Activated CD8-positive, alpha-beta memory T cell treated with anti-CD3 and anti-CD28 coated beads, Interleukin-2, amount 50 U/mL, for 24 hours (primary cell): ENCODE data around the gene CLEC2L.

Experiments
- DNase-seq: peaks from one replicate; pipeline ENCODE4 v3.0.0-alpha.2; 2020; ENCODE audit errors: extremely low read depth

CLEC2L gene

DNA sequence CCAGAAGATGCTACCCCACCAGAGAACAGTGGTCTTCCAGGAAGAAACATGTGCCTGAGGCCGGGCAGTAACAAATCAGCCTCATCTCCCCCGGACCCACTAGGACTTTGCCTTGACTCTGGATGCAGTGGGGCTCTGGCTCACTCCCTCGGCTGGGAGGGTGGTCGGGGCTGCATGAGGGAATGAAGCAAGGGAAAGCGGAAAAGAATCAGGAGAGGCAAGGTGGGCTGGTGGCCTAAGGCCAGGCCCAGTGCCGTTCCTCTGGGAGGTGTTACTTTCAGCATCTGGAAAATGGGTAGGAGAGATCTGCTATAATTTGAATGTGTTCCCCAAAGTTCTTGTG is 51.8 kb downstream of the CLEC2L start:
- DNase-seq = no peak

DNA sequence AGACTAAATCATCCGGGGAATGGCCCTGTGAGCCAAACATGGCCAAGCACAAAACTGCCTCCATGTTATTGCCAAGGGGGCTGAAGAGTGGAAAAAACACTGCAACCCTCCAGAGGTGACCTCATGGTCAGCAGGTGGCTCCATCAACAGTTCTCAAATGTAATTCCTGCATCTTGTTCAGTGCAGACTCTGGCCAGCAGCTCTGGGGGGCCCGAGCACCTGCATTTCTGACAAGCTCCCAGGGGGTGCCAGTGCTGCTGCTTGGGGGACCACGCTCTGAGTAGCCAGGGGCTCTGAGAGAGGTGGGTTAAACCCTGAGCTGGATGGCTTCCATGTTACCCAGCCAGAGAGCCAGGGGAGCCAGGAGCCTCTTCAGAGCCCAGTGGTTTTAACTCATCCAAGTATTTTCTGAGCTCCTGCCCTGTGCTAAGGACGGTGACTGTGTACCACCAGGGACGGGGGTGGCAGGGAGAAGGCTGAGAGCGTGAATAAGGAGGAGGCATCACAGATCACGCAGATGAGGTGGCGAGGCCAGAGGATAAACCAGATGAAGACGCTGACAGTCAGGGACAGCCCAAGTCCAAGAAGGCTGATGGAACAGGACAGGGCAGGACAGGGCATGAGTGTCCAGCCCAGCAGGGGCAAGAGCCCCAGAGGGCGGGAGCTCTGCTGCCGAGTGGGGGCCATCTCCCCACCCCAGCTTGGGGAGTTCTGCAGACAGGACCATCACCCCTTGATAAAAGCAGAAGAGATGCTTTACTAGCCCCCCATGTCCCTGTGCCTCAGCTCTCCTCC is 52.9 kb downstream of the CLEC2L start:
- DNase-seq = no peak

DNA sequence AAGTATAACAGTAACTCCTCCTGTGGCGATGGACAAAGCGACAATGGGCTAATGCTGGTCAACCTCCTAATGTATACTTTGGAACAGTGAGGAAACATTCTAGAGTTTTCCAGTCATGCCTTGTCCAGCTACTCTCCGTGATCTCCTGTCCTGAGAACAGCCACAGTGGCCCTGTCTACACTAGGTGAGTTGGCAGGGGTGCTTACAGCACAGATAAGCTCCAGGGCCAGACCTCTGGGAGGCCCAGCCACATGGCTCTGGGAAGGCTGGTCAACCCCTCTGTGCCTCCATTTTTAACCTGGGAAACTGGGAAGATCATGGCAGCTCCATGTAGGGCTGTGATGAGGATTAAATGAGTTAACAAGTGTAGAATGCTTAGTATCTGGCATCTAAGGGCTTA is 57.0 kb downstream of the CLEC2L start:
- no peak for DNase-seq

GRCh38 chr7:139582130-139582650 is 58.7 kb downstream of the CLEC2L start:
- no peak for DNase-seq

GRCh38 chr7:139582671-139583155 is 59.2 kb downstream of the CLEC2L start:
- no peak for DNase-seq

DNA sequence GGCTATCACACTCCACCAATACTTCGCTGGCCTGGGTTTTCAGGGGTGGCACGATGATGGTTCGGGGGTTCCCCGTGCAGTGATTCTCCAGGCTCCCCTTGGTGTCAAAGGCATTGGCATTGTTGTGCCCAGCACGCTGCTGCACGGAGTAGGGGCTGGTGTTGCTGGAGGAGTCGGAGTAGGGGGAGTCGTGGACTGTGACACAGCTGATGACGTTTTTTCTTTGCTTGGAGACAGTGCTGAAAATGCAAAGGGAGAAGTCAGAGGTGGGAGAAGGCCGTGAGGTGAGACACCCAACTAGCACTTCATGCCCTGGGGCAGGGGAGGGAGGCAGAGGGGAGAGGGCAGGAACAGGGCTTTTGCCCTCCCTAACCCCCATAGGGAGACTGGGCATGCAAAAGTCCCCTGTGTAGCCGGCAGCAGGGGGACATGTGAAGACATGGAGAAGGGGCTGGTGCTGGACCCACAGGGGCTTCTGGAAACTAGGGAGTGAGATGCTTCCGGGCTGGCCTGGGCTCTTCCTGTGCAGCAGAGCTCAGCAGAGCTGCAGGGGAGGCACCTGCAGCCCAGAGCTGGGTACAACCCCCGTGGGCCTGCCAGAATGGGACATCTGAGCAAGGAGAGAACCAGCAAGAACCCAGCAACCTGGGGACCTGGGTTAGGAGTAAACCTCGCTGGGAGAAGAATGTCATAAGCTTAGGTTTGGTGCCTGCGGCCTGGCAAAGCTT is 60.5 kb downstream of the CLEC2L start:
- no peak for DNase-seq

DNA sequence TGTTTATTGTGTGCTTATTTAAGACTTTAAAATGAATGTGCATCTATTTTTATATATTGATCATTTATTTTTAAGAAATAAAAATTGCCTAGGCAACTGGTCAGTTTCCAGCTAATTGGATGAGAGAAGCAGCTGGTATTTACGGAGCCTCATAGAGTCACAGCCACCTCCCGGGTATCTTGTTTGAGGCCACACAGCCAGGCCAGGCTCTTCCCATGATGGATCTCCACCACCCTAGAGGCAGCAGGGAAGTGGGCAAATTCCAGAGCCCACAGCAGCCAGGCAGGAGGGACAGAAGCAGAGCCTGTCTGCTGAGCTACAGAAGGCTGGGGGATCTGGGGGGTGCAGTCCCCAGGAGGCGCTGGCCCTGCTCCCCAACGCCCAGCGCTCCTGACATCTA is 61.6 kb downstream of the CLEC2L start:
- DNase-seq = no peak

- no peak for DNase-seq
Observed at GRCh38 chr7:139586286-139586685, 62.8 kb downstream of the CLEC2L start.

- no peak for DNase-seq
Observed at GRCh38 chr7:139587535-139587934, 64.0 kb downstream of the CLEC2L start.

GRCh38 chr7:139588632-139589031 is 65.1 kb downstream of the CLEC2L start:
- DNase-seq = no peak

GRCh38 chr7:139589474-139589873 is 66.0 kb downstream of the CLEC2L start:
- no peak for DNase-seq

- DNase-seq = no peak
Observed at GRCh38 chr7:139591550-139592195, 68.2 kb downstream of the CLEC2L start.

- DNase-seq = no peak
Observed at GRCh38 chr7:139592801-139593461, 69.4 kb downstream of the CLEC2L start.

DNA sequence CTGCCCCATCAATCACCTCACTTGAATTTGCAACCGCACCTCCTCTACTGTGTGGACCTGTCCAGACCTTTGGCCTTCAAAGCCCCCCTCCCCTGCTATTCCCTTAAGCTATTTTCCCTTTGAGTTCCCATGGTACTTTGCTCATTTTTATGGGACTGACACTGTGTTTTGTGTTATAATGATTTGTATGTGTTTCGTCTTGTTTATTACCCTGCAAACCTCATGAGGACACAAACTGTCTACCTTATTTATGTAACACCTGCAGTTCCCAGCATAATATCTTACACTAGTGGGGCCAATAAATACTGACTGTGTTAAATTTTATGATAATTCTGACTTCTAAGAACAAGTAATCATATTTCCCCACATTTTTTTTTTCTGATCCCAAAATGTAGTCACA is 70.6 kb downstream of the CLEC2L start:
- DNase-seq = no peak
